ENCODE measurements around the gene POLR3K. TPM values are rescaled to one million over a fixed set of nuclear protein-coding genes. Genes with fewer than 3 reads are reported as not detected.
A peak's percentile ranks its signal among the peaks of the same experiment; 100 is the strongest.

POLR3K gene
- 26.2 and 28.6 TPM in 2 replicates for total RNA-seq (2014; rRNA removed; shearing (Covaris generic))
- 73.6 and 74.1 TPM in 2 replicates for total RNA-seq (2022)
- percentile 88 among the genes with signal in this experiment for Bru-seq, nascent RNA
- percentile 92 among the genes with signal in this experiment for BruChase-seq, experiment 1, labeled RNA remaining after a 6-hour chase
- BruChase-seq, experiment 2, labeled RNA remaining after a 2-hour chase, result percentile 92 among the genes with signal in this experiment
- long read RNA-seq, transcript POLR3K-201 (3 exons, 1,392 nt), result major isoform, 143 of 144 reads
- long read RNA-seq, partial matches to known transcripts, result 0 of 144 reads
- long read RNA-seq, other reads (novel, unspliced or antisense), result 0 of 144 reads

- H3K4me3 ChIP-seq (ENCODE audit: low read depth, low read length, poor library complexity, severe bottlenecking), result peak within 1 kb of the TSS; percentile 90
- peak within 1 kb of the TSS; percentile 95 for H3K4me2 ChIP-seq (ENCODE audit: low read length)
- no peaks in the 10 kb centered on the region for H3K9me2 ChIP-seq (ENCODE audit: insufficient read depth, low read length)
- no TSS peak for BruUV-seq (replicated peaks)
- peaks cover 18% of the 10 kb centered on the region for H3K4me1 ChIP-seq (ENCODE audit: insufficient read depth, low read length, poor library complexity, severe bottlenecking)
- peak within 1 kb of the TSS; percentile 77; the same call in 1 of the 2 replicates for H2AFZ ChIP-seq (ENCODE audit: low read length)
- H3K27ac ChIP-seq (ENCODE audit: low read depth, low read length, poor library complexity, severe bottlenecking), result peak within 1 kb of the TSS; percentile 78
- H3K79me2 ChIP-seq (ENCODE audit: insufficient read depth, low read depth, low read length), result peaks cover 61% of the 10 kb centered on the region
- DNase-seq (ENCODE audit: low spot score), result peak; percentile 98
- no peak for TF ChIP-seq EZH2phosphoT487 (IDR thresholded peaks at IDR 0.05; ENCODE audit: borderline replicate concordance, low read depth, low read length)
- TF ChIP-seq CTCF (conservative IDR thresholded peaks at IDR 0.05; ENCODE audit: low read length), result no peak
- intact Hi-C loops (cut with micrococcal nuclease; ENCODE audit: unreplicated experiment), result loop anchor here (2.0 kb wide), 1 partner anchor 23 kb away; no protein-coding TSS in a partner anchor
- POLR2A ChIA-PET, result interaction anchor here (1.0 to 1.7 kb wide), 3 partner anchors 11 to 175 kb away, joined by 3 to 5 read pairs (median 4); partner anchors contain the start of gene LUC7L
- CTCF ChIA-PET (ENCODE audit: unreplicated experiment), result interaction anchor here (1.1 kb wide), 1 partner anchor 13 kb away, joined by 3 read pairs; no protein-coding TSS in a partner anchor
- no peaks in the 10 kb centered on the region; the same call in 1 of the 2 replicates for H3K9me3 ChIP-seq (ENCODE audit: low read length)
- H4K20me1 ChIP-seq (ENCODE audit: insufficient read depth, low read length), result peaks cover 15% of the 10 kb centered on the region
- H3K36me3 ChIP-seq (ENCODE audit: insufficient read depth, low read length), result peaks cover 77% of the 10 kb centered on the region
These were observed at the start of gene POLR3K, which contains the start of gene SNRNP25 for GRCh38 chr16:53346-54236. Gene POLR3K, minus strand, starts transcription at chr16:53608. Its CDS starts 22 bp downstream, at chr16:53586. Gene SNRNP25, plus strand, starts transcription at chr16:53828. Its CDS starts 189 bp downstream, at chr16:54017.

- no peak overlapping the region for H3K4me3 ChIP-seq (ENCODE audit: low read depth, low read length, poor library complexity, severe bottlenecking)
- H3K27ac ChIP-seq (ENCODE audit: low read depth, low read length, poor library complexity, severe bottlenecking), result no peak overlapping the region
- CTCF ChIA-PET (ENCODE audit: unreplicated experiment), result no interaction called here
- H3K9me3 ChIP-seq (ENCODE audit: low read length), result no peaks in the 10 kb centered on the region
- no peaks in the 10 kb centered on the region for H4K20me1 ChIP-seq (ENCODE audit: insufficient read depth, low read length)
- no peak overlapping the region for H3K4me2 ChIP-seq (ENCODE audit: low read length)
- TF ChIP-seq CTCF (conservative IDR thresholded peaks at IDR 0.05; ENCODE audit: low read length), result no peak
- TF ChIP-seq EZH2phosphoT487 (IDR thresholded peaks at IDR 0.05; ENCODE audit: borderline replicate concordance, low read depth, low read length), result no peak
- H3K9me2 ChIP-seq (ENCODE audit: insufficient read depth, low read length), result no peaks in the 10 kb centered on the region
- H3K4me1 ChIP-seq (ENCODE audit: insufficient read depth, low read length, poor library complexity, severe bottlenecking), result no peaks in the 10 kb centered on the region
- POLR2A ChIA-PET, result no interaction called here
- no TSS peak for BruUV-seq (replicated peaks)
- H3K79me2 ChIP-seq (ENCODE audit: insufficient read depth, low read depth, low read length), result no peaks in the 10 kb centered on the region
- intact Hi-C loops (cut with micrococcal nuclease; ENCODE audit: unreplicated experiment), result no loop called here
- peaks cover 25% of the 10 kb centered on the region; the same call in 1 of the 2 replicates for H3K36me3 ChIP-seq (ENCODE audit: insufficient read depth, low read length)
- no peak for DNase-seq (ENCODE audit: low spot score)
- no peak overlapping the region for H2AFZ ChIP-seq (ENCODE audit: low read length)
These were observed 48.9 kb upstream of the POLR3K start for GRCh38 chr16:102060-102855.
